ENCODE measurements around the gene TRPM5.
"Not testable (repeated sequence)": the region's sequence is repeated elsewhere in the genome, so short reads cannot be mapped to it uniquely, and the experiment has no call there.

TRPM5 gene, protein sequence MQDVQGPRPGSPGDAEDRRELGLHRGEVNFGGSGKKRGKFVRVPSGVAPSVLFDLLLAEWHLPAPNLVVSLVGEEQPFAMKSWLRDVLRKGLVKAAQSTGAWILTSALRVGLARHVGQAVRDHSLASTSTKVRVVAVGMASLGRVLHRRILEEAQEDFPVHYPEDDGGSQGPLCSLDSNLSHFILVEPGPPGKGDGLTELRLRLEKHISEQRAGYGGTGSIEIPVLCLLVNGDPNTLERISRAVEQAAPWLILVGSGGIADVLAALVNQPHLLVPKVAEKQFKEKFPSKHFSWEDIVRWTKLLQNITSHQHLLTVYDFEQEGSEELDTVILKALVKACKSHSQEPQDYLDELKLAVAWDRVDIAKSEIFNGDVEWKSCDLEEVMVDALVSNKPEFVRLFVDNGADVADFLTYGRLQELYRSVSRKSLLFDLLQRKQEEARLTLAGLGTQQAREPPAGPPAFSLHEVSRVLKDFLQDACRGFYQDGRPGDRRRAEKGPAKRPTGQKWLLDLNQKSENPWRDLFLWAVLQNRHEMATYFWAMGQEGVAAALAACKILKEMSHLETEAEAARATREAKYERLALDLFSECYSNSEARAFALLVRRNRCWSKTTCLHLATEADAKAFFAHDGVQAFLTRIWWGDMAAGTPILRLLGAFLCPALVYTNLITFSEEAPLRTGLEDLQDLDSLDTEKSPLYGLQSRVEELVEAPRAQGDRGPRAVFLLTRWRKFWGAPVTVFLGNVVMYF (N-terminal part only)

DNA sequence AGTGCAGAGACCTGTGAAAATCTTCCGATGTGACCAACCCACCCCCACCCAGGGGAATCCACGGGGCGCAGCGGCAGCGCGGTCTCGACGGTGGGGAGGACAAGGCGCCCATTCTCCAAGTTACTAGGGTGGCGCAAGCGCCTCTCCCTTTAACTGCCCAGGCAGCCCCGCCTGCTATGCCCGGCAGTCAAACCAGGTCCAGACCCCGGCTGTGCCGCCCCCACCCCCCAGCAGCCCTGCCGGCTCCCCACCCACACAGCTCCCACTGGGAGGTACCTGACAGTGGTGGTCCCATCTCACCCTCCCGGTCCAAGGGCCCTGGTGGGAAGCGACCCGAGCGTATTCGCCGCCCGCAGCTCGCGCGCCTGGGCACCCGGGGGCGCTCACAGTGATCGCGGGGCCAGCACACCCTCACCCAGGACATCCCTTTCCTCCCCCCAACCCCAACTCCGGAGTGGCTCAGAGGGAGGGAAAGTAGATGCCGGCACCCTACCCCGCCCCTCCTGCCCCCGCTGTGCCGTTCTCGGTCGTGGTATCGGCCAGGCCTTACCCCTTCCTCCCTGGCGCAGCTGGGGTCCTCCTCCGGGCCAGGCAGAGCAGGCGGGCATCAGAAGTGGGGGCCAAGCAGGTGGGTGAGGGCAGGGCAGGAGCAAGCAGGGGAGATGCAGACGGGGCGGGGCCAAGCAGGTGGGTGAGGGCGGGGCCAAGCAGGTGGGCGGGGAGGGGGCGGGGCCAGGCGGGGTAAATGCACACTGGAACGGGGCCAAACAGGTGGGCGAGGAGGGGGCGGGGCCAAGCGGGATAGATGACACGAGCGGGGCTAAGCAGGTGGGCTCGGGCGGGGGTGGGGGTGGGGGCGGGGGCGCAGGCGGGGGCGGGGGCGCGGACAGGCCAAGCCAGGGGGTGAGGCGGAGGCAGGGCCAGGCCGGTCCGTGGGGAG is at the start of gene TRPM5:
Gene TRPM5 (minus strand): TSS at position 634 of the 940 bp plus-strand sequence. CDS start 21,478 bp downstream, outside the sequence.
- no peak for DNase-seq

DNA sequence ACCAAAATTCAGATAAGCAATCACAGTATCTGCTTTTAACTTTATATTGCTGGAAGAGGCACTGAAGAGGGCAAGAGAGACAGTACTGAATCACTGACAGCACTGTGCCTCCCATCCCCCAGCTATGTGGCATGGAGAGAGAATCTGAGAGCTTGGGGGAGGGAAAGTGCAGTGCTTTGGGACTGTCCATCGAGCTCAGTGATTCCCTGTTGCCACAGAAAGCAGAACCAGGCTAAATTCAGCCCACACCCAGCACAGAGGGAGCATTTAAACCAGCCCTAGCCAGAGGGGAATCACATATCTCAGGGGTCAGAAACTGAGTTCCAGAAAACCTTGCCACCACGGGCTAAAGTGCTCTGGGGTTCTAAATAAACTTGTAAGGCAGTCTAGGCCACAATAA is 44.8 kb upstream of the TRPM5 start:
- no peak for DNase-seq

DNA sequence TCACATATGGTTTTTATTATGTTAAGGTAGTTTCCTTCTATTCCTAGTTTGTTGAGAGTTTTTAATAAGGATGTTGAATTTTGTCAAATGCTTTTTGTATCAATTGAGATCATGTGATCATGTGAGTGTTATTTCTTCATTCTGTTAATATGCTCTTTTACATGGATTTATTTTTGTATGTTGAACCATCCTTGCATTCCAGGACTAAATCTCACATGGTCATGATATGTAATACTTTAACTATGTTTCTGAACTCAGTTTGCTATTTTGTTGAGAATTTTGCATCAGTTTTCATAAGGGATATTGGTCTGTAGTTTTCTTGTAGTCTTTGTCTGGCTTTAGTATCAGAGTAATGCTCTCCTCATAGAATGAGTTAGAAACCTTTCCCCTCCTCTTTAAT is 43.7 kb upstream of the TRPM5 start:
- no peak for DNase-seq

DNA sequence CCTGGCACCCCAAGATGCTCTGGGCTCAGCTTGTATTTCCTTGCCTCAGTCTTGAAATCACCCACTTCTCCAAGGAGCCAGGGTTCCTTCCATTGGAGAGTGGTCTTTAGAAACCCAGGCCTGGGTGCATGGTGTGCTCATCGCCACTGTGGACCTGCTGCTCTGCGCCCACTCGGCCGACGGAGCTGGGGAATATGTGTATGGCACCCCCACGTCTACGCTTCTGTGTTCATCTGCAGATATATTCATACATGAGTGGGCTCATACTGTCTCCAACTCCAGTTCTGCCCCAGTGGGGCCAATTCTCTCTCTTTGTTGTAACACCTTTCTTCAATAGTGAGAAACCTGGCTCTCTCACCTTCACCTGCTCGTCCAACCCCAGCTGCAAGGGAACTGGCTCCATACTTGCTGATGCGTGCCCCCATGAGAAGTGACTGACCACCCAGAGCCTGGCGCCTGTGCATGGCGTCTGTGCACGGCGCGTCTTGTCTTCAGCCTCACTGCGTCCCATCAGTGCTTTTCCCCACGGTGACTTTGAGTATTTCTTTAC is 40.3 kb upstream of the TRPM5 start:
- no peak for DNase-seq

DNA sequence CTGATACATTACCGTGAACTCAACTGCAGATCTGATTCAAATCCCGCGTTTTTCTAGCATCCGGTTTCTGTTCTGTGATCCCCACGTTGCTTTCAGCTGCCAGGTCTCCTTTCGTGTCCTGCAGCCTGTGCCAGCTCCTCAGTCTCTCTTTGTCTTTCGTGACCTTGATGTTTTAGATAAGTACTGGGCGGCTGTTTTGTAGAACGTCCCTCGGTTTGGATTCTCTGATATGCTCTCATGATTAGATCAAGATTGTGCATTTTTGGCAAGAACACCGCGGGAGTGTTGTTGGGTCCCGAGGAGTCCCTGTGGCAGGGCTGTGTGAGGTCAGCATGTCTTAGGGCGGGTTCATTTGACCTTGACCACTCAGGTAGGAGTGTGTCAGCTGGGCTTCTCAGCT is 39.1 kb upstream of the TRPM5 start:
- no peak for DNase-seq

DNA sequence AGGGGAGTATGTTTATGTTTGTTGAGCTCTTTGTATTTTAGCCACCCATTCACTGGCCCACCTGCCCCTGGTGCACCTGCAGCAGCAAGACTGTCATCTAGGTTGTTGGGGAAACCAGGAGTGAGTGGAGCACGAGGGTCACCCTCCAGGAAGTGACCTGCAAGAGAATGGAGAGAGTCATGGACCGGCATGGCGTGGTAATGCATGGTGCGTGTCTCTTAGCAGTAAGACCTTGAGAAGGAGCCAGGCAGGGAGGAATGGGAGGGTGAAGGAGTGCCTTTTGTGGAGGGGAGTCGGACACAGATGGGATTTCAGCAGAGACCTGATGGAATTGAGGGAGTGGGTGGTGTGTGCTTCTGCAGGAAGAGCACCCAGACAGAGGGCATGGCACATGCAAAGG is 38.4 kb upstream of the TRPM5 start:
- no peak for DNase-seq

DNA sequence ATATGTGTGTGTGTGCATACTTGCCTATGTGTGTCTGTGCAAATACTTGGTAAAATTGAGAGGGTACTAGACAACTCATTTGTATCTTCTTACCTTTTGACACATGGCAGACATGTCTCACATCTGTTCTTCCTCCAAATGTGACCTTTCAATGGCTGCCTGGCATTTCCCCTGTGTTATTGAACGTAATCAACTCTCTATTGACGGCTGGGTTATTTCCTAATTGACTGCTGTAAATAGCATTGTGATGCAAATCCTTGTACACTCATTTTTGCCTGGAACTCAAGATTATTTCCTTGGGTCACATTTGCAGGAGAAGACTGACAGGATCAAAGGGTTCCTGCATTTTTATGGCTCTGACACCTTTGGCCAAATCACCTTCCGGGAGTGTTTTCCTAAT is 37.9 kb upstream of the TRPM5 start:
- no peak for DNase-seq

DNA sequence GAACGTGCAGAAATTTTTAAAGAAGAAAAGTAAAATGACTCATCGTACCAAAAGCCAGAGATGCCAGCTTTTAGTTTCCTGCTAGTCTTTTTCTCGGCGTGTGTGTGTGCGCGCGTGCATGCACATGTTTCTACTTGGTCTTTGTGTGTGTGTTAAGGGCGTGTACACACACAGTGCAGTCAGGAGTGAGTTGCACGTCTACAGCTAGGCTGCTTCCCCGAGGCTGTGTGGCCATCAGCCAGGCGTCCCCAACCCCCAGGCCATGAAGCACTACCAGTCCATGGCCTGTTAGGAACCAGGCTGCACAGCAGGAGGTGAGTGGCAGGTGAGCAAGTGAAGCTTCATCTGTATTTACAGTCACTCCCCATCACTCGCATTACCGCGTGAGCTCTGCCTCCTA is 36.9 kb upstream of the TRPM5 start:
- DNase-seq = no peak

DNA sequence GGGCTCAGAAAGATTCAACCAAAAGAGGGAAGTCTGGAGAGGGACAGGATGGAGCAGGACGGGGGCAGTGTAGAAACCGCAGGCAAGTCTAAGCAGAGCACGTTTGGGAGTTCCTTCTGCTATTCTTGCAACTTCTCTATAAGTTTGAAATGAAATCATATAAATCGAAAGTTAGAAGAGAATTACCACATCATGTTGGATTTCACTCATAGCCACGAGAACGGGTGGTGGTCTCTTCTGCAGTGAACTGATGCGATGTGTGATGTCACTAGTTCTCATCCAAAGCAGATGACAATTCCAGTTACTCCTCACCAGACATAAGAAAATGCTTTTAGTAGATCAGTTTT is 36.5 kb upstream of the TRPM5 start:
- no peak for DNase-seq

DNA sequence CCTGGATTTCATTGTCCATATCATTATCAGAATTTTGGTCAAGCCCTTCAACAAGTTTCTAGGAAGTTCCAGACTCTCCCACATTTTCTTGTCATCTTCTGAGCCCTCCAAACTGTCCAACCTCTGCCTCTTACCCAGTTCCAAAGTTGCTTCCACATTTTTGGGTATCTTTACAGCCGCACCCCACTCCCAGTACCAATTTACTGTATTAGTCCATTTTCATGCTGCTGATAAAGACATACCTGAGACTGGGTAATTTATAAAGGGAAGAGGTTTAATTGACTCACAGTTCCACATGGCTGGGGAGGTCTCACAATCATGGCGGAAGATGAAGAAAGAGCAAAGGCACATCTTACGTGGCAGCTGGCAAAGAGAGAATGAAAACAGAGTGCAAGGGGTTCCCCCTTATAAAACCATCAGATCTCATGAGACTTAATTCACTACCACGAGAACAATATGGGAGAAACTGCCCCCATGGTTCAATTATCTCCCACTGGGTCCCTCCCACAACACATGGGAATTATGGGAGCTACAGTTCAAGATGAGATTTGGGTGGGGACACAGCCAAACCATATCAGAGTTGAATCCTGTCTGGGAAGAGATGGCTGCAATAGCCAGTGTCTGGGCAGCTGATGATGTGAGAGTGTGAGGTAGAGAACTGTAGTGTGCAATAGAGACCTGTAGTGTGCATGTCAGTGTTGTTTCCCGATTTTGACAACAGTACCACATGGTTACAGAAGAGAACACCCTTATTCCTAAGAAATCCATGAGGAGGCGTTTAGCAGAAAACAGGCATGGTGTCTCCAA is 36.0 kb upstream of the TRPM5 start:
- not testable (repeated sequence) for DNase-seq

DNA sequence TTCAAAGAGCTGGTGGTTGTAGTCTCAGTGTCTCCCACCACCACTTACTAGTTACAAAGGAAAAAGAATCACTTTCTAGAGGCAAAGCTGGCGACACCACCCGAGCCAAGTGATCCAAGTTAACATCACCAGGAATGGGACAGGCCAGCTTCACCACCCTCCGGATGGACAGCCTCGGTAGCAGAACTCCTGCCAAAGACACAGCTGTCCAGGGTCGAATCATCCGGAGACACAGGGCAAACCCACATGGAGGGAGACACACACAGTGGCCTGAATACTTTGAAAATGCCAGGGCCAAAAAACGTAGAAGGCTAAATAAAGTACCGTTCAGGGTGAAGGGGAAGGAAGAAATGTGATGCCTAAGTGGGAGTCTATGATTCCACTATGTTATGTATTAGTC is 33.6 kb upstream of the TRPM5 start:
- no peak for DNase-seq

DNA sequence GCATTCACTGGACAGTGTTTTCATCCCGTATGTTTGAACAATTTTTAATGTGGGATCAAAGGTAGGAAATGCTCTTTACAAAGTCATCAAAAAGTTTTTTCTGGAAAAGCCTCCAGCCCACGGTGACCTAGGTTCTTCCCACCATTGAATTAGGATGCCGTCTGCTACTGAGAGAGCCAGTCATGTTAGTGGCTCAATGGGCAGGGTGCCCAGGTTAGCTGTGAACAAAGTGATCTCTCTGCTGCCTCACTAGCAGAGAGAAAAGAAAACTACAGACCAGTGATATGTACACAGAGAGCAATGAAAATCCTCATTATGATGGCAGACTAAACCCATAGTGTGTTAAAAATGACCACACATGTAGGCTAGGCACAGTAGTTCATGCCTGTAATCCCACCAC is 32.9 kb upstream of the TRPM5 start:
- no peak for DNase-seq

DNA sequence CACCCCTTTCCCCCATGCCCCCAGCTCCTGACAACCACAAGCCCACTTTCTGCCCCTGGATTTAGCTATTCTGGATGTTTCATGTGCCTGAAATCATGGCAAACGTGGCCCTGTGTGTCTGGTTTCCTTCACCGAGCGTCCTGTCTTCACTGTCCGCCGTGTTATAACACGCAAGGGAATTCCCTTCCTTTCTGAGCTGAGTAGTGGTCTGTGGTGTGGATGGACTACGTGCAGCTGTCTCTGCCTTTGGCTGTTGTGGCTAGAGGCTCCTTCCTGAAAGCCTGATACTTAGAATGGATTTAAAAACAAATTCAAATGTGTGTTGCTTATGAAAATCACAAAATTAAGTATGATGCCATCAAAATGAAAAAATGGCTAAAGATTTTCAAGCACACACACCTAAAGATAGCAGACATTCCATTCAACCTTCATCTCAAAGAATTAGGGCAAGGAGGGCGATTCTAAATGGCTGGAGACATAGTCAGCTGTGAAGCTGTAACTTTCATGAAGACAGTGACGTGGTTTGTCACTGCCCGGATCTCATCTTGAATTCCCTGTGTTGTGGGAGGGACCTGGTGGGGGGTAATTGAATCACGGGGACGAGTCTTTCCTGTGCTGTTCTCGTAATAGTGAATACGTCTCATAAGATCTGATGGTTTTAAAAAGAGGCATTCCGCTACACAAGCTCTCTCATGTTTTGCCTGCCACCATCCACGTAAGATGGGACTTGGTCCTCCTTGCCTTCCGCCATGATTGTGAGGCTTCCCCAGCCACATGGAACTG is 31.0 kb upstream of the TRPM5 start:
- no peak for DNase-seq

DNA sequence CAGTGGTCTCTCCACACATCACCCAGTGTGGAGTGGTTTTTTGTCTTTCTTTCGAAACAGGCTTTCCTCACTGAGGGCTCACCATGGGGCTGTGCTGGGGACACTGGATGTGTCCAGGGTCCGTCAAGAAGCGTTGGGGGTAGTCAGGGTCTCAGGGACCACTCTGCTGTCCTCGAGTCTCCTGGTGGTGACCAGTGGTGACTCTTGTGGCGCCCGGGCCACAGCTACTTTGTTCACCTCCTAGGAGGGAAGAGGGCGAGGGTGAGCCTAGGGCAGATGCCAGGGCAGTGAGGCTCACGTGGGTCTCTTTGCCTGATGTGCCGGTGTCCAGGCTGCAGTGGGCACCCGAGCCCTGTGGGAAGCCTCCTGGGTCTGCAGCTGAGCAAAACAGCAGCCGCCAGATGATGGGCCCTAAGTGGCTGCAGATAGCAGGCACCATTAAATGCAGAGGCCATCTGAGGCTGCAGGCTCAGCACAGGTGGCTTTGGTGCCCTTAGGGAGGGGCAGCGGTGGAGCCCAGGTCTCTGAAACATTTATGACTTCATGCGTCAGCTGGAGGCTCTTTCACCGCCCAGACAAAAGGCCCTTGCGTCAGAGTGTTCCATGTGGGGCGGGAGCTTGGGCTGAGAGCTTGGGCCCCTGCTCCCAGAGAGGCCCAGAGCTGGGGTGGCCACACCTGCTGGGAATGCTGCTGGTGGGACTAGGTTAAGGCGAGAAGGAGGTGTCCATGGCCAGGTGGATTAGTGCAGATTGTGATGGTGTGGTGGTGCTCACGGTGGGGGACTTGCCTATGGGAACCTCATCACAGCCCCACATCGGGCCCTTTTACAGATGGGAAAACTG is 30.0 kb upstream of the TRPM5 start:
- DNase-seq = no peak

DNA sequence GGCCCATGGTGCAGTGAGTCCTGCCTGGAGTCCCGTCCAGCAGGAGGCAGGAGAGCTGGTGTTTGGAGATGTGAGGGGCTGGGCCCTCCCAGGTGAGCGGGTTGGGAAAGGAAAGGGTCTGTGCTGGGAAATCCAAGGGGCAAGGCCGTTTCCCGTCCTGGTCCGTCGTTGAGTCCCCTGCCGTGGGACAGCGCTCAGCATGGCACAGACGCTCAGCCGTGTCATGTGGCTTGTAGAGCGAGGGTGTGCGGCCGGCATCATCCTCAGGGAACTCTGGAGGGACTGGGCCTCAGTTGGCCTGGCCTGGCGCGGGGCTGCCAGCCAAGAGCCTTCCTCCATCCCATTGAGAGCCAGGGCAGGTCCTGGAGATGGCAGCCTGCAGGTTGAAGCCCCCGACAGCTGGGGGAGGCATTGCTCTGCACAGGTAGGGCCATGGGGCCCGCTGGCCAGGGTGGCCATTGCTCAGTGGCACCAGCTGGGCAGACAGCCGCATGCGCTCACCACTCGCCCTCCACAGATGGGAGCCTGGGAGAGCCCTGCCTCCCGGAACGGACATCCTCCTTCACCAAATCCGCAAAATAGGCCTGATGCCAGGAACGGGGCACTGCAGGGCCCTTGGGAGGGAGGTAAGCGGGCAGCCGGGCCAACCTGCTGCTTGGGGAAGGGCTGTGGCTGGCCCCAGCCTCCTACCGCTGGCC is 29.2 kb upstream of the TRPM5 start:
- no peak for DNase-seq

DNA sequence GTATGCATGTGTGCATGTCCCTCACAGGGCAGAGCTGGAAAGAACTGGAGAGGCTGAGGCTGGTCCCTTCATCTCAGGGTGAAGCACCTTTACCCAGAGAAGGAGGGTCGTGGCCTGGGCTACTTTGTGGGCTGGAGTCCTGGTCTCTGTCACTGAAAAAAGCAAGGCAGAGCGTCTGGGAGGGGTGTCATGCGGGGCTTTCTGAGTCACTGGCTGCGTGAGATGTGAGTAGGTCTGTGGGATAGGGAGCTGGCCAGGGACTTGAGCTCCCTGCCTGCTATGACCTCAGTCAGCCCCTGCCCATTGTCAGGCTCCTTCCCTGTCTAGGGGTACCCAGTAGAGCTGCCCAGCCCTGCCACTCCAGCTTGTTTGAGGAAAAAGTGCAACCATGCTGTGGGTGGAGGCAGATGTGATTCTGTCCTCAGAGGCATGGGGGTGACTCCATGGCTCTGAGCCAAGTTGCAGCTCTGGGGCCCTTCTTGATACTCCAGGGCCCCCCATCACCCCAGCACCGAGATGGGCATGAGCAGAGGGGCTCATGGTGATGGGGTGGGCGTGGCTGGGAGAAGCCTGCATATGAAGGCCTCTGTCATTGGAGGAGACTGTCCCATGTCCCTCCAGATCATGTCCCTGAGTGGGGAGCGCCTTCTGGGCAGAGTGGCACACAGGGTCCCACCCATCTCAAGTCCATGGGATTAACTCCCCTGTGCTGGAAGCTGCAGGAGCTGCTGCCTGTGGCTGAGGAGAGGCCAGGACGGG is 28.3 kb upstream of the TRPM5 start:
- DNase-seq = no peak

DNA sequence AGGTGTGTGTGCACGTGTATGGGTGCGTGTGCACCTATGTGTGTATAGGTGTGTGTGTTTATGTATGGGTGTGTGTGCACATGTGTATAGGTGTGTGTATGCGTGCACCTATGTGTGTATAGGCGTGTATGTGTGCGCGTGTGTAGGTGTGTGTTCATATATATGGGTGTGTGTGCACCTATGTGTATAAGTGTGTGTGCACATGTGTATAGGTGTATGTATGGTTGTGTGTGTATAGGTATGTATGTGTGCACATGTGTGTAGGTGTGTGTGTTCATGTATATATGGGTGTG is 27.4 kb upstream of the TRPM5 start:
- DNase-seq = no peak

DNA sequence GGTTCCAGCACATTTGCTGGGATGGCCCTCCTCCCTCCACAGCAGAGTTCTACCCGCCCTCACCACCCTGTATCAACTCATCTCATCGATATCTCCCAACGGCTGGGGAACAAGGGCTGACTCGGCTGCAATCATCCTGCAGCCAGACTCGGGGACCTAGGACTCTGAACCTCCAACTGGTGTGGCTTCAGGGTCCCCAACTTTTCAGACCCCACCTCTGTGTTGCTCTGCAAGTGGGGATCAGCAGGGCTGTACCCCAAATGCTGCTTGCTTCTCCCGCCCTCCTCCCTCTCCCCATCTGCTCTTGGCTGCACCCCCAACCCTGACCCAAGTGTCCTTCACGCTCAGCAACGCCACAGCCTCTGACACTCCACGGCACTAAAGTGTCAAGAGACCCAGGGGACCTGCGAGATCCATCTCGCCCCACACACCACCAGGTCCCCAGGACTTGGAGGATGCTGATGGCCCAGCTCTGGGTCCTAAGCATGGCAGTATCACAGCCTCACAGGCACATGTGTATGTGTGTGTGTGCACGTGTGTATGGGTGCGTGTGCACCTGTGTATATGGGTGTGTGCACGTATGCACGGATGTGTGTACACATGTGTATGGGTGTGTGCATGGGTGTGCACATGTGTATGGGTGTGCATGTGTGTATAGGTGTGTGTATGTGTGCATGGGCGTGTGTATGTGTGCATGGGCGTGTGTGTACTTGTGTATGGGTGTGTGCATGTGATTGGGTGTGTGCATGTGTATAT is 26.9 kb upstream of the TRPM5 start:
- DNase-seq = no peak
